ENCODE results near the gene CD274. TPM values are rescaled to one million over a fixed set of nuclear protein-coding genes. Genes with fewer than 3 reads are reported as not detected.
"Not testable (repeated sequence)": the region's sequence is repeated elsewhere in the genome, so short reads cannot be mapped to it uniquely, and the experiment has no call there.

Gene CD274
- total RNA-seq, 2 donors from 2014 or later = 2.2 to 7.3 TPM

- Histone ChIP-seq H3K27me3 (replicated peaks; ENCODE audit: insufficient read depth) (no peaks in the 10 kb centered on the region), H3K4me1 (ENCODE audit: control insufficient read depth in 1 of 2, low read depth in 2 of 2) (no peaks in the 10 kb centered on the region), H3K9me3 (no peaks in the 10 kb centered on the region), H3K4me3 (no peak overlapping the region), H3K27ac (no peak overlapping the region), H3K36me3 (peaks cover 2% of the 10 kb centered on the region)
- ATAC-seq (ENCODE audit: insufficient number of reproducible peaks, low FRiP score, low read depth) (no peak), DNase-seq (ENCODE audit: low spot score) (no peak)
- TF ChIP-seq CTCF (IDR thresholded peaks at IDR 0.05) = no peak
These were observed 22.2 kb upstream of the CD274 start for GRCh38 chr9:5428172-5428571.

GRCh38 chr9:5428794-5429528 lies 21.4 kb upstream of the CD274 start:
- TF ChIP-seq CTCF (IDR thresholded peaks at IDR 0.05) = no peak
- peaks cover 2% of the 10 kb centered on the region for H3K36me3 ChIP-seq
- ATAC-seq (ENCODE audit: insufficient number of reproducible peaks, low FRiP score, low read depth) (no peak), DNase-seq (ENCODE audit: low spot score) (no peak)
- no peaks in the 10 kb centered on the region for H3K9me3 ChIP-seq
- no peaks in the 10 kb centered on the region for H3K4me1 ChIP-seq (ENCODE audit: control insufficient read depth in 1 of 2, low read depth in 2 of 2)
- H3K27ac ChIP-seq = no peak overlapping the region
- no peaks in the 10 kb centered on the region for H3K27me3 ChIP-seq (replicated peaks; ENCODE audit: insufficient read depth)
- no peak overlapping the region for H3K4me3 ChIP-seq

- no peaks in the 10 kb centered on the region for H3K9me3 ChIP-seq
- H3K36me3 ChIP-seq = peaks cover 2% of the 10 kb centered on the region
- no peak for TF ChIP-seq CTCF (IDR thresholded peaks at IDR 0.05)
- no peaks in the 10 kb centered on the region for H3K27me3 ChIP-seq (replicated peaks; ENCODE audit: insufficient read depth)
- H3K27ac ChIP-seq = no peak overlapping the region
- ATAC-seq (ENCODE audit: insufficient number of reproducible peaks, low FRiP score, low read depth) (no peak), DNase-seq (ENCODE audit: low spot score) (no peak)
- H3K4me1 ChIP-seq (ENCODE audit: control insufficient read depth in 1 of 2, low read depth in 2 of 2) = no peaks in the 10 kb centered on the region
- no peak overlapping the region for H3K4me3 ChIP-seq
These were observed 20.3 kb upstream of the CD274 start for GRCh38 chr9:5429873-5430564.

- Histone ChIP-seq H3K4me1 (ENCODE audit: control insufficient read depth in 1 of 2, low read depth in 2 of 2) (no peaks in the 10 kb centered on the region), H3K9me3 (no peaks in the 10 kb centered on the region), H3K36me3 (peaks cover 2% of the 10 kb centered on the region), H3K27me3 (replicated peaks; ENCODE audit: insufficient read depth) (no peaks in the 10 kb centered on the region), H3K27ac (no peak overlapping the region), H3K4me3 (no peak overlapping the region)
- ATAC-seq (ENCODE audit: insufficient number of reproducible peaks, low FRiP score, low read depth) (no peak), DNase-seq (ENCODE audit: low spot score) (no peak)
- no peak for TF ChIP-seq CTCF (IDR thresholded peaks at IDR 0.05)
These were observed 19.4 kb upstream of the CD274 start for GRCh38 chr9:5430912-5431311.

GRCh38 chr9:5432890-5433289 lies 17.5 kb upstream of the CD274 start:
- not testable (repeated sequence) for ATAC-seq (ENCODE audit: insufficient number of reproducible peaks, low FRiP score, low read depth); DNase-seq (ENCODE audit: low spot score); H3K36me3 ChIP-seq; H3K4me3 ChIP-seq; H3K9me3 ChIP-seq; H3K27me3 ChIP-seq (replicated peaks; ENCODE audit: insufficient read depth); H3K27ac ChIP-seq
- peaks cover 4 to 12% of the 10 kb centered on the region in 2 donors for H3K4me1 ChIP-seq (ENCODE audit: control insufficient read depth in 1 of 2, low read depth in 2 of 2)

GRCh38 chr9:5433328-5433727 lies 17.0 kb upstream of the CD274 start:
- not testable (repeated sequence) for H3K27ac ChIP-seq; H3K9me3 ChIP-seq; H3K4me3 ChIP-seq; H3K27me3 ChIP-seq (replicated peaks; ENCODE audit: insufficient read depth); ATAC-seq (ENCODE audit: insufficient number of reproducible peaks, low FRiP score, low read depth); DNase-seq (ENCODE audit: low spot score); H3K36me3 ChIP-seq
- peaks cover 7 to 16% of the 10 kb centered on the region in 2 donors for H3K4me1 ChIP-seq (ENCODE audit: control insufficient read depth in 1 of 2, low read depth in 2 of 2)

GRCh38 chr9:5433841-5434810 lies 16.2 kb upstream of the CD274 start:
- H3K27me3 ChIP-seq (replicated peaks; ENCODE audit: insufficient read depth); H3K27ac ChIP-seq; H3K36me3 ChIP-seq; H3K4me3 ChIP-seq; ATAC-seq (ENCODE audit: insufficient number of reproducible peaks, low FRiP score, low read depth); H3K9me3 ChIP-seq; DNase-seq (ENCODE audit: low spot score): not testable (repeated sequence)
- peaks cover 12 to 21% of the 10 kb centered on the region in 2 donors for H3K4me1 ChIP-seq (ENCODE audit: control insufficient read depth in 1 of 2, low read depth in 2 of 2)

Measured in thoracic aorta (tissue), 2 donors.